NCI-H524 treated with DMSO at 0.1 percent for 48 hours (cell line): ENCODE results near the gene ZNF629.

Source experiments
- DNase-seq: peaks from one replicate; lab custom pipeline; 2025; lab: John Stamatoyannopoulos, UW

Gene ZNF629

DNA sequence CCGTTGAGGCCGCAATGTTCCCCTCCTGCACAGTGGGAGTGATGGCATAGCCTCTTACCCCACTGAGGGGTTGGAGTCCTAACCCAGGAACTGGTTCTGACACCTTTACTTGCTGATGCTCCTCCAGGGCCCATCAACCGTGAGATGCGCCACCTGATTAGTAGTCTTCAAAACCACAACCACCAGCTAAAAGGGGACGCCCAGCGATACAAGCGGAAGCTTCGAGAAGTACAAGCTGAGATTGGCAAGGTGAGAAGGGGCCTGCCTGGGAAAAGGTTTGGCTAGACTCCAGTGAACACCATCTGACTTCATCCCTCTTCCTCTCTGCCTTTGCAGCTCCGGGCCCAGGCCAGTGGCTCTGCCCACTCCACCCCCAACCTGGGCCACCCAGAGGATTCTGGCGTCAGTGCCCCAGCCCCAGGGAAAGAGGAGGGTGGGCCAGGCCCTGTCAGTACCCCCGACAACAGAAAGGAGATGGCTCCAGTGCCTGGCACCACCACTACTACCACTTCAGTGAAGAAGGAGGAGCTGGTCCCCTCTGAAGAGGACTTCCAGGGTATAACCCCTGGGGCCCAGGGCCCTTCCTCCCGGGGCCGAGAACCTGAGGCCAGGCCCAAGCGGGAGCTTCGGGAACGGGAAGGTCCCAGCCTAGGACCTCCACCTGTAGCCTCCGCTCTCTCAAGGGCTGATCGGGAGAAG is 19.1 kb downstream of the ZNF629 start:
- no peak for DNase-seq

DNA sequence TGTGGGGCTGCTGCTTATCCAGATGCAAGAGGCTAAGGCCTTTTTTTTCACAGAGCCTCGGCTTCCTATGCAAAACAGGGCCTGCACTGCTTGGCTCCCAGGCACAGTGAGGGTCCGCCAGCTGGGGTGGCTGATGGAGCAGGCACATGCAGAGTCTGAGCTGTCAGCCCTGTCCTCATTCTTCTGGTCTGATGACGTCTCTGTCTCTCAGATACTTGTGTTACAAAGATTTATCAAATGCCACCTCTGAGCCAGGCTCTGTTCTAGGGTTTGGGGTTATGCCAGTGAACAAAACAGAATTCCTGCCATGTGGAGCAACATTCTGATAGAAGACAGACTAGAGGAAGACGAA is 20.1 kb downstream of the ZNF629 start:
- DNase-seq, result no peak

DNA sequence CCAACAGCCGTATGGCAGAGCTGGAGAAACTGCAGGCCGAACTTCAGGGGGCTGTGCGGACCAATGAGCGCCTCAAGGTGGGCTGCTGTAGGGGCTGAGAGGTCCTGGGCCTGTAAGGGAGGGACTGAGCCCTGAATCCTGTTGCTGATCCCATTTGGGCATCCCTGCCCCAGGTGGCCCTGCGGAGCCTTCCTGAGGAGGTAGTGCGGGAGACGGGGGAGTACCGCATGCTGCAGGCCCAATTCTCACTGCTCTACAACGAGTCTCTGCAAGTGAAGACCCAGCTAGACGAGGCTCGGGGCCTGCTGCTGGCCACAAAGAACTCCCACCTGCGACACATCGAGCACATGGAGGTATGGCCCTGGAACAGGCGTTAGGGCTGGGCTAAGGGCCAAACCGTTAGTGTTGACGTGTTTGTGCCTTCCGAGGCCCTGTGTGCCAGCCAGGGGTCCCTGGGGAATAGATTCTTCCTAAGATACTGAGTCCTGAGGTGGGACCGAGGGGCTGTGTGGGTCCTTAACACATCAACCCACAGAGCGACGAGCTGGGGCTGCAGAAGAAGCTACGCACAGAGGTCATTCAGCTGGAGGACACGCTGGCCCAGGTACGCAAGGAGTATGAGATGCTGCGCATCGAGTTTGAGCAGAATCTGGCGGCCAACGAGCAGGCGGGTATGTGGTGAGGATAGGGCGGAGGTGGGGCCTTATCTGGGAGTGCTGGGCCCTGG is 20.6 kb downstream of the ZNF629 start:
- DNase-seq, result no peak

DNA sequence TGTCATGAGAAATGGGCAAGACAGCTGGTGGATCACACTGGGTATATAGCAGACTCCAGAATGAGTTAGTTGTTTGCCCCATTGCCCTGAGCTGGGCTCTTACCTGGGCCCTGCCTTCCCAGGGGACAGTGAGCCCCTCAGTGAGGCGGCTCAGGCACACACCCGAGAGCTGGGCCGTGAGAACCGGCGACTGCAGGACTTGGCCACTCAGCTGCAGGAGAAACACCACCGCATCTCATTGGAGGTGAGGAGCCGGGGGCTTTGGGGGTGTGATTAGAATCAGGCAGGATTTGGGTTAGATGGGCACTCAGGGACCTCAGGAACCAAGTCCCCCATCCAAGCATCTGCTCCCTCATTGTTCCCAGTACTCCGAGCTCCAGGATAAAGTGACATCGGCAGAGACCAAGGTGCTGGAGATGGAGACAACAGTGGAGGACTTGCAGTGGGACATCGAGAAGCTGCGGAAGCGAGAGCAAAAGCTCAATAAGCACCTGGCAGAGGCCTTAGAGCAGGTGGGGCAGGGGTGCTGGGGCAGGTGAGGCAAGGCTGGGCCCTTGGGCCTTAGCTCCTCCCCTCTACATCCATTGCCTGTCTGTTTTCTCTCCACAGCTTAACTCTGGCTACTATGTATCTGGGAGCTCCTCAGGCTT is 22.1 kb downstream of the ZNF629 start:
- no peak for DNase-seq

DNA sequence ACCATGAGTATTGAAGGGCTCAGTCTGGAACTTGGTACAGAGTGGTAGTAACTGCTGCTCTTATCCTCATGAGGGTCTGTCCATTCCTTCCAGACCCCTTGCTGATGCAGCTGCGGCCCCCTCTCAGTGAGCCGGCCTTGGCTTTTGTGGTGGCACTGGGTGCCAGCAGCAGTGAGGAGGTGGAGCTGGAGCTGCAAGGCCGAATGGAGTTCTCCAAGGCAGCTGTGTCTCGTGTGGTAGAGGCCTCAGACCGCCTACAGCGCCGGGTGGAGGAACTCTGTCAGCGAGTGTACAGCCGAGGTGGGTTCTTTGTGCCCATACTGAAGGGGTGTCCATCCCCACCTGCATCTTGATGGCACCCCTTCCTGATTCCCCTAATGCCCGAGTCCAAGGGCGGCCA is 22.9 kb downstream of the ZNF629 start:
- no peak for DNase-seq

DNA sequence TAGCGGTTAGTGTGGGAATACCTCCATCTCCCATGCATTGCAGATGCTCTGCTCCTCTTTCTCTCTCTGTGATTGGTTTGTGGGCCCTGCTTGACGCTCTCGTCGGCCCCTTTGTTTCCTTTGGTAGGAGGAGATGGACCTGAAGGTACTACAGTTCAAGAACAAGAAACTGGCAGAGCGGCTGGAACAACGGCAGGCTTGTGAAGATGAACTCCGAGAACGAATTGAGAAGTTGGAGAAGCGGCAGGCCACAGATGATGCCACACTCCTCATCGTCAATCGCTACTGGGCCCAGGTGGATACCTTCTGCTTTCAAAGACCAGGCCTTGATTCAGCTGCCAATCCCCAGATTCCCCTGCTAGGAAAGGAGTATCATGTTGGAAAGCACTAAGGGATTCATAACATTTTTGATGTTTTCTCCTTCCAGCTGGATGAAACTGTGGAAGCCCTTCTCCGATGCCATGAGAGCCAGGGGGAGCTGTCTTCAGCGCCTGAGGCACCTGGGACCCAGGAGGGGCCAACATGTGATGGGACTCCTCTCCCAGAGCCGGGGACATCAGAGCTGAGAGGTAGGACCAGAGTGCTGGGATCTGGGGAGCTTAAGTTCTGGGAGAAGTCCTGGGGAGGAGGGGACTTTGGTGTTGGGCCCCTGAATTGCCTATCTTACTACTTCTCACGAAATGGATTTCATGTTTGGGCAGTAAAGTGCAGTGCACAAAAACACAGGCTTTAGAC is 23.8 kb downstream of the ZNF629 start:
- DNase-seq, result no peak

DNA sequence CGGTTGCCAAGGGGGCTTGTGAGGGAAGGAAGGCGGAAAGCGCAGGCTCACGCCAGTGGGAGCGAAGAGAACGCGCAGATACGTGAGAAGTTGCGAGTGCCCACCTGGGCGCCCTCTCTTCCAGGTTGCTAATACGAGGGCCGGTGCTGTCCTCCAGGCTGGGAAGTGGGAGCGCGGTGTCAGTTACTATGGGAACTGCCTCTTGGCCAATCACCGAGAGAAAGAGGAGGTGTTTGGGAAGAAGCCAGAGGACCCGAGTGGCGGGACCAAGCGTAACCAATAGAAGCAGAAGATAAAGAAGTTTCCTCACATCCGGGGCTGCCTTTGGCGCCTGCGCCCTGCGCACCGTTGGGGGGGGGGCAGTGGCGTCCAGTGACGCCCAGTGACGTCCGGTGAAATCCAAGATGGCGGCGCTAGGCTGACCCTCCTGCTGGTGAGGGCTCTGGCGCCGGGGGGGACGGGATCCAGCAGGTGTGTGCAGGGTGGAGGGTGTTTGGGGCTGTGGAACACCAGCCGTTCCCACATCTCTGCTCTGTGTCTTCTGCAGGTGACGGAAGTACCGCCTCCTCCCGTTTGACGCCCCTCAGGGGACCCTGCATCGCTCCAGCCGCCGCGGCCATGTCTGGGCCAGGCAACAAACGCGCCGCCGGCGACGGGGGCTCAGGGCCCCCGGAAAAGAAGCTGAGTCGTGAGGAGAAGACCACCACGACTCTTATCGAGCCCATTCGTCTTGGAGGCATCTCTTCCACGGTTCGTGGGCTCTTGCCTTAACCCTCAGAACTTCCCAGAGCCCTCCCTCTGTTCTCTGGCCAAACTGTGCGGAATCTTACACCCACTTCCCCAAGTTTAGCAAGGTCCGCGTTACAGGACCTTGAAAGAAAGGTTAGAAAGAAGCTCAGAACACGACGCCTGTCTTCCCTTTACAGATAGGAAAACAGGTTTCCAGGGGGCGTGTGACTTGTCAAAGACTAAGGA is 24.8 kb downstream of the ZNF629 start, which contains the start of the genes CFAP119 and RNF40:
TSS of gene CFAP119 (minus strand) at position 135 of the 975 bp plus-strand sequence. CDS start 314 bp downstream, outside the sequence.
TSS of gene RNF40 (plus strand) at position 395 of the 975 bp plus-strand sequence. CDS start at position 619, 224 bp downstream.
- peak; percentile 94 for DNase-seq

DNA sequence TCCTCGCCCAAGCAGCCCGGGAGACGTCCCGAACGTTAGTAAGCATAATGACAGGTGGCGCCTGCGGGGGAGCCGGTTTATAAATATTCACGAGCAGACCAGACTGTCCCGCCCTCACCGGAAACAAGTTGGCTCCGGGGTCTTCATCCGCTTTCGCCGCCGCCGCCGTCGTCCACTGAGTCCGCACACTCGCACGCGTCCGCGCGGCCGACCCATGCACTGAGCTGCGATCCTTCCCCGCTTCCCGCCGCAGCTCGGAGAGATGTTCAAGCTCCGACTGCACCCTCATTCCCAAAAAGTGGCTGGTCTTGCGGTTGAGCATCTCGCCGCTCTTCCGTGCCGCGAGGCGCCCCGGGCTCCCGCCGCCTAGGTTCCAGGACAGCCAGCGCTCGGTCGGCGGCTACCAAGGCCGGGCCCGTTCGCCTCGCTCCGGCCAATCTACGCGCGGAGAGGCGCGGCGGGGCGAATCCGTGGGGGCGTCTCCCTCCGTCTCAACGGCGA is 25.5 kb downstream of the ZNF629 start:
- peak; percentile 32 for DNase-seq

DNA sequence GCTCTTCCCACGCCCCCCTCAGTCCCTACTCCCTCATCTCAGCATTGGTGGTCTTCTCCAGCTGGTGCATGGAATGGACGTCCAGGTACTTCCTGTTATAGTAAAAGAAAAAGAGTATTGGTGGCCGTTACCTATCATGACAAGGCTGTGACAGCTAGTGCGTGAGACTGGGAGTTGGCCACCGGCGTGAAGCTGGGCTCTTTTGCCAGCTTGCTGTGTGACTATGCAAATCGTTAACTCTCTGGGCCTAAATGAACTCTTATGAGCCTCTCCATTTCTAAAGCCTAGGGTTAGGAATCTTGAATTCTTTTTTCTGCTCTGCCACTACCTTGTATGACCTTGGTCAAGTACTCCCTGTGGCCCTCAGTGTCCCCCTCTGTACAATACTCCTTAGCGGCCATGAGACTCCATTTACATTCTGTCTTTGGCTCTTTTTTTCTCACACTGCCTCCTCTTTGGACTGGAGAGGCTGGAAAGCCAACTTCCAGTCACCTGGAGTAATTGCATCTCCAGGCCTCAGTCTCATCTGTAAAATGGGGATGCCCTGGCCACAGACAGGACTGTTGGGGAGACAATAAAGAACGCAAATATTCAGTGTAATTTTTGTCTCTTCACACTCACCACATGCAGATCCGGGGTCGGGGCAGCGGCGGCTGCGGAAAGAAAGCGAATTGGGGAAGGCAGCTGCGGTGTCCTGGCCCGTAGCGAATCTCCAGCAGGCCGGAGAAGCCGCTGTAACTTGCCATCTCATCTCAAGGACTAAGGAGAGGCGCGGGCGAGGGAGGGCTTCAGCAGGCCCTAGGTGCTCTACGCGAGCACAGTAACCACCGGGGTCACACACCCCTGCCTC is 26.2 kb downstream of the ZNF629 start:
- no peak for DNase-seq

DNA sequence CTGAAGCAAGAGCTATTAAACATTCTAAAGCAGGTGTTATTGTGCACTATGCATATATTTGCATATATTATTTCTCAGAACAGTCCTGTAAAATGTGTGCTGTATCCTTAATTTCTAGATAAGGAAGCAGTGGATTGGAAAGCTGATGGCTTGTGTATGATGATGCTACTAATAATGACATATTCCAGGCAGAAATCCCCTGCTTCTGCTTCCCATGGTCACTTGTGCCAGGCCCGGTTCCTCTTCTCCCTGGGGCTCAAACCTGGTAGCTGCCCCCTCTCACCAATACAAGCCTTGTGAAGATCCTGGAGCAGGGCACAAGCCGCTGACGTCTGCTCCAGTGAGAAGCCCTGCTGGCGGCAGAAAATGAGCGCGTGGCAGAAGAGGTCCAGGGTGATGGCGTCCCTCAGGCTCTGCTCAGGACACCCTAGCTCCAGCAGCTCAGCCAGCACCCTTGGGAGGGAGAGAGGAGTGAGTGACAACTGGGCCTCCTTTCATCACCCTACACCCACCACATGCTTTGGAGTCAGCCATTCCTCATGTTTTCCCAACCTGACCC is 26.9 kb downstream of the ZNF629 start:
- no peak for DNase-seq

DNA sequence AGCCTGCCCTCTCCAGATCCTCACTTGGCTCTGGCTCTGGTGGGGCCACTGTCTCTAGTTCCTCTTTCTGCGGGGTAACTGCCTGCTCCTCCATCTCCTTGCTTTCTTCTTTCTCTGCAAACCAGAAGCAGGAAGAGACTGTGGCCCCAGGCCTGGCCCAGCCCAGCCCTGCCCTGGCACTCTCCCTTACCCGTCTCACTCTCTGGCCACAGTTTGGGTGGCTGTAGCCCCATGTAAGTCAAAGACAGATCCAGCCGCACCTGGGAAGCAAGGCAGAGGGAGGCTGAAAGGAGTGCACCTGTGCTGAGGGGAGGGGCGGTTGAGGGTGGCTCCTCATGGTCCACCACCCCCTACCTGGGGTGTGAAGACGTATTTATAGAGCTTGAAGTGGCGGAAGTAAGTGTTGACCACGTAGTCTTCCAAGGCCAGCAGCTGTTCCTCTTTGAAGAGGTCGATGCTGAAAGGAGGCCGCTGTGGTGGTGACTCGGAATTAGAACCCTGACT is 28.0 kb downstream of the ZNF629 start:
- no peak for DNase-seq

DNA sequence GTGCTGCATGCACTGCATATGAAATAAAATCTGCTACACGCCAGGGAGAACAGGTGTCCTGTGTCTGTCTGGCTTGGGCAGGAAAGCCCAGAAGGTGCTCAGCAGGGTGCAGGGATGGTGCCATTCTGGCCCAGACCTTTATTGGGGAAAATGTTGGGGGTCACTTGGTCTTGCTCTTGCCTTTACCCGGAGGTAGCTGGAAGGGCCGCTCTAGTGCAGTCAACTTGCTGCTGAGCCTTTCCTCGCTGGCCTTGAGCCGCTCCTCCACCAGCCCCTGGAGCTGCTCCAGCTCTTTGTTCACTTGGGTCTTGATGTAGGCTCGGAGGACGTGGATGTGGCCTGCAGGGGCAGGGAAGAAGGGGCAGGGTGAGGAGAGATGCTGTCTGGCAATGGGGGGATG is 29.7 kb downstream of the ZNF629 start:
- DNase-seq, result no peak

DNA sequence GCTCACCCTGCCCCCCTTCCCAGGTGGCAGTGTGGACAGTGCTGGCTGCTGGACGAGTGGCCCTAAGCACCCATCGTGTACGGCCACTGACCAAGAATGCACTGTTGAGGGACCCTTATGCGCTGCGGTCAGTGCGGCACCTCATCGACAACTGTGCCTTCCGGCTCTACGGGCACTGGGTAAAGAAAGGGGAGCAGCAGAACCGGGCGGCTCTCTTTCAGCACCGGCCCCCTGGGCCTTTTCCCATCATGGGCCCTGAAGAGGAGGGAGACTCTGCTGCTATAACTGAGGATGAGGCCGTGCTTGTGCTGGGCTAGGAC is 30.3 kb downstream of the ZNF629 start:
- DNase-seq, result no peak

DNA sequence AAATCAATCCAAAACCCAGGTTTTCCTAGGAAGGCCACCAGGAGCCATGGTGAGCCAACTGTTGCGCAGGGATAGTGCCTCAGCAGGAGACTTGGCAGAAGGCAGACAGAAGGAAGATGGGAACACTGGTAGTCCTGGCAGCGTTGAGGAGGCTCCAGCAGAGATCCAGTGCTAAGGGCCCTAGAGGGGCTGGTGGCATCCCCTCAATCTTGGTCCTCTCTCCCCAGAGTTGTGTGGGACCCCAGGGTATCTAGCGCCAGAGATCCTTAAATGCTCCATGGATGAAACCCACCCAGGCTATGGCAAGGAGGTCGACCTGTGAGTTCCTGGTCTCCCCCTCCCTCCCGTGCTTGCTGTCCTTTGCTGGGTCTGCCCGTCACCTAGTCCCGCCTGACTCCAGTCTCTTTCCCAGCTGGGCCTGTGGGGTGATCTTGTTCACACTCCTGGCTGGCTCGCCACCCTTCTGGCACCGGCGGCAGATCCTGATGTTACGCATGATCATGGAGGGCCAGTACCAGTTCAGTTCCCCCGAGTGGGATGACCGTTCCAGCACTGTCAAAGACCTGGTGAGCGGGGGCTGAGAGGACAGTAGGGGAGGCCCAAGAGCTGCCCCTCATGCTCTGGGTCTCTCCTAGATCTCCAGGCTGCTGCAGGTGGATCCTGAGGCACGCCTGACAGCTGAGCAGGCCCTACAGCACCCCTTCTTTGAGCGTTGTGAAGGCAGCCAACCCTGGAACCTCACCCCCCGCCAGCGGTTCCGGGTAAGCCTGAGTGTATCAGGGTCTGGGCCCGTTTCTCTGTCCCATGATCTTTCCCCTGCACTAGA is 30.8 kb downstream of the ZNF629 start:
- no peak for DNase-seq

DNA sequence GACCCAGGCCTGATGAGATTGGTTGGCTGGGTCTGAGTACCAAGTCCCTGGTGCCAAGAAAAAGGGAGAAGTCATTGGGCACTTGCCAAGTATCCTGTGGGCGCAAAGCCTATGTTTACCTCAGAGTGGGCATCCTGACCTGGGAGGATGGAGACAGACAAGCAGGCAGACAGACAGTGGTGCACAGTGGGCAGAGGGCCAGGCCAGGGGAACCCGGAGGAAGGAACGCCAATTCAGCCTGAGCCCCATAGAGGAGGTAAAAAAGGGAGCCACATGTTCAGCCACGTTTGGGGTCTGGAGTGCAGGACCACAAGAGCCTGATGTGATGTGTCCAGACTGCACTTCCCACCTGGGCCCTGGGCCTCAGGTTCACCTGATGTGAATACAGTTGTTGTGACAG is 33.4 kb downstream of the ZNF629 start:
- DNase-seq, result no peak

DNA sequence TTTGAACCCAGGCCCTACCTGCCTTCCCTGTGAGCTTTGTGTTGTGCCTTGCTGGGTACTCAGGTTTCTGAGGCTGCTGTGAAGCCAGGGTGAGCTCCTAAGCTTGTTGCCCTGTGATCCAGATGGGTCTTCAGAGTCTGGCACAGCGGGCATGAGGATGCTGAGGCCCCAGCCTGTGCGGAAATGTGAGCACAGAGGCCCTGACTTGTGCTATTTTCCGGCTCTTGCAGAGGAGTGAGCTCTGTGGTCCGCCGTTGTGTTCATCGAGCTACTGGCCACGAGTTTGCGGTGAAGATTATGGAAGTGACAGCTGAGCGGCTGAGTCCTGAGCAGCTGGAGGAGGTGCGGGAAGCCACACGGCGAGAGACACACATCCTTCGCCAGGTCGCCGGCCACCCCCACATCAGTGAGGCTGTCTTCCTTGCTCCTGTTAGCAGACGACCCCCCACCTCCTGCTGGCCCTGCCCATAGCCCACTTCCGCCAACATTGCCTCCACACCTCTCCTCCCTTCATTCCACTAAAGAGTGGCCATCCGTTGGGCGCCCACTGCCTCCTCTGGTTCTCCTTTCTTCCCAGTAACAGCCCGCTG is 36.0 kb downstream of the ZNF629 start:
- no peak for DNase-seq

DNA sequence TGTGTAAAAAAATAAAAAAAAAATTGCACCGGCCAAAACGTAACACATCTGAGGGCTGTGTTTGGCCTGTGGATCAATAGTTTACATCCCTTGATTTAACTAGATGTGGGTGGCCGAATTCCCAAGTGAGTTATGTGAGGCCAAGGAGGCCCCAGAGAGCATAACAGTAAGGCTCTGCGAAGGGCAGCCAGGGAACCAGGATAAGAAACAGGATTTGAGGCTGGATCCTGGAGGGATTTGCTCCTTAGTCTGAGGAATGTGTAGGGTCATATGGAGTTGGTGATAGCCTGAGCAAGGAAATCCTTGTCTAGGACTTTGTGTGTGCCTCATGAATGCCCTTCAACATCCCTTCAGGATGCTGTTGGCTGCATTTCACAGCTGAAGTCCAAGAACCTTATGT is 36.8 kb downstream of the ZNF629 start:
- DNase-seq, result no peak
